Vagina (tissue), 2 donors: Measurements from ENCODE around the gene H6PD. TPM values are rescaled to one million over a fixed set of nuclear protein-coding genes. Genes with fewer than 3 reads are reported as not detected.

Experiments
- DNase-seq, 2 donors: peaks; one replicate each; pipeline ENCODE4 v3.0.0-alpha.2; 2017; ENCODE audit errors: extremely low spot score in 2 of 2
- H3K27ac ChIP-seq: fragments of 200-600 bp; sonication (generic); one replicate; pipeline ENCODE4 v1.5.1; 2019
- H3K27me3 ChIP-seq: fragments of 200-600 bp; sonication (generic); one replicate; pipeline ENCODE4 v1.5.1; 2019
- H3K36me3 ChIP-seq, 2 donors: fragments of 200-600 bp; sonication (generic); one replicate each; pipeline ENCODE4 v1.5.1; 2017 to 2019
- H3K4me1 ChIP-seq: fragments of 200-600 bp; sonication (generic); one replicate; pipeline ENCODE4 v1.5.1; 2019
- H3K4me3 ChIP-seq, 2 donors: fragments of 200-600 bp; sonication (generic); 1 replicate in 1 of 2; 2 replicates in 1 of 2; pipeline ENCODE4 v1.5.1; 2016 to 2019
- H3K9me3 ChIP-seq: fragments of 200-600 bp; sonication (generic); one replicate; pipeline ENCODE4 v1.5.1; 2019
- CTCF ChIP-seq, 3 experiments: fragments of 450-650 bp in 2 of 3; fragments of 200-600 bp in 1 of 3; sonication (generic) in 1 of 3; IDR thresholded peaks; one replicate each; pipeline ENCODE4 v1.5.1; 2017 to 2019; ENCODE audit warnings: antibody characterized with exemption in 3 of 3, mild to moderate bottlenecking in 2 of 3, moderate library complexity in 2 of 3
- POLR2A ChIP-seq, 2 donors: fragments of 450-650 bp; IDR thresholded peaks; one replicate each; pipeline ENCODE4 v1.6.1; 2017; ENCODE audit warnings: antibody characterized with exemption in 2 of 2, mild to moderate bottlenecking in 2 of 2, moderate library complexity in 2 of 2
- POLR2AphosphoS5 ChIP-seq, 2 donors: sonication (generic); formaldehyde crosslinking; IDR thresholded peaks; one replicate each; pipeline ENCODE4 v1.9.0; 2017; ENCODE audit warnings: antibody characterized with exemption in 2 of 2, mild to moderate bottlenecking in 2 of 2, low read depth in 1 of 2; ENCODE audit not compliant: insufficient read depth in 1 of 2
- intact Hi-C: fragments of 100-400 bp; cut with DNase I; formaldehyde crosslinking; loops from one replicate; pipeline ENCODE4 v1.15.1; 2023
- total RNA-seq: library from RNA; depleted of rRNA; stranded (reverse); fragments of >200 nt; gene quantifications from one replicate; pipeline ENCODE4 v1.2.3, GENCODE V29; 2016

H6PD gene
- total RNA-seq, 1 donor from 2014 or later, result 65.1 TPM

- no peak for DNase-seq
- H3K9me3 ChIP-seq, result no peaks in the 10 kb centered on the region
- no peaks in the 10 kb centered on the region for H3K27me3 ChIP-seq
- peaks cover 64% of the 10 kb centered on the region for H3K4me1 ChIP-seq
- H3K36me3 ChIP-seq, result no peaks in the 10 kb centered on the region
- H3K4me3 ChIP-seq, result peak overlapping the region; percentile 94 to 98
- TF ChIP-seq POLR2AphosphoS5 (IDR thresholded peaks at IDR 0.05; ENCODE audit: insufficient read depth in 1 of 2, low read depth in 1 of 2), result no peak
- peak in 1 of 3 experiments; percentile 4 for TF ChIP-seq CTCF (IDR thresholded peaks at IDR 0.05)
- TF ChIP-seq POLR2A (IDR thresholded peaks at IDR 0.05), result no peak
- intact Hi-C loops, result no loop called here
- peak overlapping the region; percentile 98 for H3K27ac ChIP-seq
Measured at GRCh38 chr1:9294910-9295636, 60.5 kb downstream of the H6PD start.

GRCh38 chr1:9295884-9296283 lies 61.3 kb downstream of the H6PD start:
- intact Hi-C loops, result no loop called here
- Histone ChIP-seq H3K36me3 (no peaks in the 10 kb centered on the region), H3K9me3 (no peaks in the 10 kb centered on the region), H3K4me1 (peaks cover 64% of the 10 kb centered on the region), H3K4me3 (no peak overlapping the region), H3K27ac (no peak overlapping the region), H3K27me3 (no peaks in the 10 kb centered on the region)
- DNase-seq, result no peak
- no peak for TF ChIP-seq CTCF (IDR thresholded peaks at IDR 0.05)
- TF ChIP-seq POLR2AphosphoS5 (IDR thresholded peaks at IDR 0.05; ENCODE audit: insufficient read depth in 1 of 2, low read depth in 1 of 2), result no peak
- no peak for TF ChIP-seq POLR2A (IDR thresholded peaks at IDR 0.05)

GRCh38 chr1:9296850-9297249 lies 62.3 kb downstream of the H6PD start:
- no peak for TF ChIP-seq CTCF (IDR thresholded peaks at IDR 0.05)
- no peak for TF ChIP-seq POLR2A (IDR thresholded peaks at IDR 0.05)
- no peak for TF ChIP-seq POLR2AphosphoS5 (IDR thresholded peaks at IDR 0.05; ENCODE audit: insufficient read depth in 1 of 2, low read depth in 1 of 2)
- Histone ChIP-seq H3K4me3 (no peak overlapping the region), H3K4me1 (peaks cover 66% of the 10 kb centered on the region), H3K36me3 (no peaks in the 10 kb centered on the region), H3K27ac (no peak overlapping the region), H3K9me3 (no peaks in the 10 kb centered on the region), H3K27me3 (no peaks in the 10 kb centered on the region)
- intact Hi-C loops, result no loop called here
- DNase-seq, result no peak

GRCh38 chr1:9297831-9298230 lies 63.3 kb downstream of the H6PD start:
- Histone ChIP-seq H3K36me3 (no peaks in the 10 kb centered on the region), H3K27ac (no peak overlapping the region), H3K4me3 (no peak overlapping the region), H3K9me3 (no peaks in the 10 kb centered on the region), H3K27me3 (no peaks in the 10 kb centered on the region), H3K4me1 (peaks cover 70% of the 10 kb centered on the region)
- intact Hi-C loops, result no loop called here
- TF ChIP-seq CTCF (IDR thresholded peaks at IDR 0.05) (no peak), POLR2AphosphoS5 (IDR thresholded peaks at IDR 0.05; ENCODE audit: insufficient read depth in 1 of 2, low read depth in 1 of 2) (no peak), POLR2A (IDR thresholded peaks at IDR 0.05) (no peak)
- DNase-seq, result no peak

- H3K4me1 ChIP-seq, result peaks cover 74% of the 10 kb centered on the region
- no peaks in the 10 kb centered on the region for H3K27me3 ChIP-seq
- intact Hi-C loops, result no loop called here
- no peak overlapping the region for H3K4me3 ChIP-seq
- H3K9me3 ChIP-seq, result no peaks in the 10 kb centered on the region
- H3K36me3 ChIP-seq, result no peaks in the 10 kb centered on the region
- DNase-seq, result no peak
- no peak overlapping the region for H3K27ac ChIP-seq
- no peak for TF ChIP-seq POLR2A (IDR thresholded peaks at IDR 0.05)
- no peak for TF ChIP-seq CTCF (IDR thresholded peaks at IDR 0.05)
- TF ChIP-seq POLR2AphosphoS5 (IDR thresholded peaks at IDR 0.05; ENCODE audit: insufficient read depth in 1 of 2, low read depth in 1 of 2), result no peak
Measured at GRCh38 chr1:9298282-9298681, 63.7 kb downstream of the H6PD start.
